HEK293T (cell line): ENCODE results near the gene MYO5B.

Source experiments
- CTCF ChIA-PET: fragments of 350-600 bp; formaldehyde crosslinking; extraction: SDS; loops from one replicate; lab custom pipeline; 2021; ENCODE audit warnings: antibody characterized with exemption, inconsistent platforms; lab: Yijun Ruan, JAX
- POLR2A ChIA-PET: fragments of 350-600 bp; formaldehyde crosslinking; extraction: SDS; loops from one replicate; lab custom pipeline; 2020; ENCODE audit warnings: antibody characterized with exemption, inconsistent platforms; lab: Yijun Ruan, JAX
- DNase-seq: peaks from one replicate; pipeline ENCODE4 v3.0.0; 2012; ENCODE audit warnings: mixed read lengths; ENCODE audit errors: extremely low spot score
- ARNT ChIP-seq: fragments of 450-650 bp; IDR thresholded peaks from 2 replicates; pipeline ENCODE4 v1.6.1; 2017; ENCODE audit warnings: mild to moderate bottlenecking
- BHLHE40 ChIP-seq: fragments of 450-650 bp; IDR thresholded peaks from 2 replicates; pipeline ENCODE4 v1.6.1; 2016; ENCODE audit warnings: mild to moderate bottlenecking, moderate library complexity, borderline replicate concordance
- CTBP1 ChIP-seq: fragments of 450-650 bp; IDR thresholded peaks from 2 replicates; pipeline ENCODE4 v1.6.1; 2016; ENCODE audit warnings: borderline replicate concordance
- ELF4 ChIP-seq: fragments of 450-650 bp; IDR thresholded peaks from 2 replicates; pipeline ENCODE4 v1.6.1; 2017; ENCODE audit warnings: antibody characterized with exemption
- FOXA1 ChIP-seq: fragments of 450-650 bp; IDR thresholded peaks from 2 replicates; pipeline ENCODE4 v1.6.1; 2016; ENCODE audit warnings: mild to moderate bottlenecking
- FOXK2 ChIP-seq: fragments of 450-650 bp; IDR thresholded peaks from 2 replicates; pipeline ENCODE4 v1.6.1; 2016; ENCODE audit warnings: mild to moderate bottlenecking
- FOXM1 ChIP-seq: fragments of 450-650 bp; IDR thresholded peaks from 2 replicates; pipeline ENCODE4 v1.6.1; 2017; ENCODE audit warnings: mild to moderate bottlenecking, borderline replicate concordance
- HDGF ChIP-seq: fragments of 450-650 bp; IDR thresholded peaks from 2 replicates; pipeline ENCODE4 v1.6.1; 2017; ENCODE audit warnings: antibody characterized with exemption, borderline replicate concordance
- L3MBTL2 ChIP-seq: fragments of 450-650 bp; conservative IDR thresholded peaks from 2 replicates; pipeline ENCODE4 v1.6.1; 2016; ENCODE audit warnings: mild to moderate bottlenecking
- LEF1 ChIP-seq: fragments of 450-650 bp; IDR thresholded peaks from 2 replicates; pipeline ENCODE4 v1.6.1; 2017; ENCODE audit warnings: mild to moderate bottlenecking, borderline replicate concordance
- NFRKB ChIP-seq: fragments of 450-650 bp; IDR thresholded peaks from 2 replicates; pipeline ENCODE4 v1.6.1; 2016; ENCODE audit warnings: mild to moderate bottlenecking, moderate library complexity
- PKNOX1 ChIP-seq: fragments of 450-650 bp; IDR thresholded peaks from 2 replicates; pipeline ENCODE4 v1.6.1; 2016
- SP1 ChIP-seq: fragments of 450-650 bp; IDR thresholded peaks from 2 replicates; pipeline ENCODE4 v1.6.1; 2017
- SUZ12 ChIP-seq: fragments of 450-650 bp; IDR thresholded peaks from 2 replicates; pipeline ENCODE4 v1.6.1; 2016; ENCODE audit warnings: mild to moderate bottlenecking
- TARDBP ChIP-seq: fragments of 450-650 bp; IDR thresholded peaks from 2 replicates; pipeline ENCODE4 v1.6.1; 2016
- ZNF384 ChIP-seq: fragments of 450-650 bp; IDR thresholded peaks from 2 replicates; pipeline ENCODE4 v1.6.1; 2016

Gene MYO5B

GRCh38 chr18:49819071-49819662 lies 375.8 kb downstream of the MYO5B start:
- ChIA-PET CTCF (no interaction called here), POLR2A (no interaction called here)
- no peak for DNase-seq
- TF ChIP-seq PKNOX1 = no peak
- no peak for TF ChIP-seq ARNT
- no peak for TF ChIP-seq FOXA1
- no peak for TF ChIP-seq ZNF384
- TF ChIP-seq BHLHE40 = no peak
- no peak for TF ChIP-seq FOXK2
- no peak for TF ChIP-seq FOXM1
- no peak for TF ChIP-seq ELF4

- DNase-seq = no peak
- CTCF ChIA-PET = no interaction called here
- POLR2A ChIA-PET = no interaction called here
- TF ChIP-seq LEF1 (no peak), ZNF384 (no peak)
Observed at GRCh38 chr18:49817947-49818346, 377.0 kb downstream of the MYO5B start.

- ChIA-PET POLR2A (no interaction called here), CTCF (no interaction called here)
- TF ChIP-seq FOXK2 = no peak
- no peak for TF ChIP-seq CTBP1
- no peak for DNase-seq
Observed at GRCh38 chr18:49815927-49816326, 379.0 kb downstream of the MYO5B start.

- ChIA-PET CTCF (no interaction called here), POLR2A (interaction anchor here (0.6 to 1.5 kb wide), 9 partner anchors 8 to 88 kb away, joined by 3 to 6 read pairs (median 3); no protein-coding TSS in a partner anchor)
- DNase-seq = peak; percentile 15
- TF ChIP-seq FOXM1 = no peak
- TF ChIP-seq TARDBP = no peak
- TF ChIP-seq ELF4 = no peak
- TF ChIP-seq HDGF = no peak
- TF ChIP-seq FOXK2 = no peak
- TF ChIP-seq SUZ12 = no peak
- no peak for TF ChIP-seq LEF1
- no peak for TF ChIP-seq L3MBTL2
- no peak for TF ChIP-seq FOXA1
- TF ChIP-seq SP1 = no peak
- no peak for TF ChIP-seq CTBP1
- no peak for TF ChIP-seq ARNT
- no peak for TF ChIP-seq ZNF384
- no peak for TF ChIP-seq NFRKB
- no peak for TF ChIP-seq BHLHE40
- no peak for TF ChIP-seq PKNOX1
Observed at GRCh38 chr18:49814147-49814499, 380.8 kb downstream of the MYO5B start.

DNA sequence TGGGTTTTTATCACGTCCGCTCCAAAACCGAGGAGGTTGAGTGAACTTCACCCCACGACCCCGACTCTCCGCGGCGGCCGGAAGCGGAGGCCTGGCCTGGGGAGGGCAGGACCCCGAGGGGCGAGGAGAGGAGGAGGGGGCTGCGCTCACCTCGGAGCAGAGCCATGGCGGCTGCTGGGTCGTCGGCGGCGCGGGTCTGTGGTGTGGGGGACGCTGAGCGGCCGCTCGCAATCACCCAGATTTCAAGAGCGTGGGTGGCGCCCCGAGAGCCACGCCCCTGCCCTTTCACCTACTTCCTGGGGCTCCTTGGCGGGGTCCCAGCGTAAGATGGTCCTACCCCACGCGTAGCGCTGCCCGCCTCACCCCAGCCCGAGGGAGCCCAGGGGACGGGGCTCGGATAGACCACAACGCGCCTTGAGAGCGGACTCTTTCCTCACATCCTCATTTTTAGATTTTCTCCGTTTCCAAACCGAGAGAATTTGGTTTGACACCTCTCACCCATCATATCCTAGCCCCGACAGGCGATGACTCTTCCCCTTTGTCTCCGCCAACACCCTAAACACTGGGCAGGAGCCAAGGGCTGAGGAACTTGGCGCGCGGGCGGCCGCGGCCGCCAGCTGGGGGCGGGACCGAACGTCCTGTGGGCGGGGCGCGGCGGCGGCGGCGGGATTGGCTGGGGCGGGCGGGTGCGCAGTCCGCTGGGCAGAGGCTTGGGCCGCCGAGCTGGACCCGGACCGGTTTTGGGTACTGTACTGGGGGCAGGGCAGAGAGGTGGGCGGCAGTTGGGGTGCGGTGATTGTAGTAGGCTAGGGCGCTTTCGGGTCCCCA lies 381.4 kb downstream of the MYO5B start, which contains the start of gene ACAA2:
Gene ACAA2 (minus strand): TSS at position 215 of the 828 bp plus-strand sequence. CDS start 49 bp downstream, at position 166.
- ChIA-PET CTCF (no interaction called here), POLR2A (interaction anchor here (0.6 to 1.5 kb wide), 10 partner anchors 9 to 87 kb away, joined by 3 to 6 read pairs (median 3); no protein-coding TSS in a partner anchor)
- peak; percentile 63 for DNase-seq
- TF ChIP-seq FOXM1 (no peak), LEF1 (no peak), BHLHE40 (no peak), SP1 (no peak), HDGF (no peak), CTBP1 (no peak), FOXA1 (no peak), L3MBTL2 (no peak), SUZ12 (no peak), ARNT (no peak), ZNF384 (no peak), PKNOX1 (no peak), FOXK2 (no peak), ELF4 (no peak)

GRCh38 chr18:49813069-49813318 lies 382.0 kb downstream of the MYO5B start:
- CTCF ChIA-PET = no interaction called here
- no peak for DNase-seq
- POLR2A ChIA-PET = interaction anchor here (0.9 to 1.5 kb wide), 2 partner anchors 16 to 24 kb away, joined by 3 to 6 read pairs; no protein-coding TSS in a partner anchor
- TF ChIP-seq L3MBTL2 (no peak), FOXA1 (no peak), TARDBP (no peak), FOXK2 (no peak), ELF4 (no peak), SUZ12 (no peak), BHLHE40 (no peak), CTBP1 (no peak), ZNF384 (no peak), FOXM1 (no peak), ARNT (no peak), SP1 (no peak), NFRKB (no peak), HDGF (no peak), LEF1 (no peak)
